ENCODE measurements around the gene TTLL6.
A peak's percentile ranks its signal among the peaks of the same experiment; 100 is the strongest.

Gene TTLL6

DNA sequence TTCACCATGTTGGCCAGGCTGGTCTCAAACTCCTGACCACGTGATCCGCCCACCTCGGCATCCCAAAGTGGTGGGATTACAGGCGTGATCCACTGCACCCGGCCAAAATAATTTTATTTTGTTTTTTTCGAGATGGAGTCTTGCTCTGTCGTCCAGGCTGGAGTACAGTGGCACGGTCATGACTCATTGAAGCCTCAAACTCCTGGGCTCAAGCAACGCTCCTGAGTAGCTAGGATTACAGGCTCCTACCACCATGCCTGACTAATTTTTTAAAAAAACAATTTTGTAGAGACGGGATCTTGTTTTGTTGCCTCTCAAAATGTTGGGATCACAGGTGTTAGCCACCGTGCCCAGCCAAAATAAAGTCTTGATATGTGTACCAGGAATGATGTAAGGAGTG, 2.4 kb upstream of the TTLL6 start:
- no peak for DNase-seq (ENCODE audit: low read depth, low spot score)
- ChIA-PET CTCF (interaction anchor here (0.7 to 27.6 kb wide), 6 partner anchors 11 to 608 kb away, joined by 3 to 797 read pairs (median 4); no protein-coding TSS in a partner anchor), POLR2A (no interaction called here)
- TF ChIP-seq, protein P1, sequence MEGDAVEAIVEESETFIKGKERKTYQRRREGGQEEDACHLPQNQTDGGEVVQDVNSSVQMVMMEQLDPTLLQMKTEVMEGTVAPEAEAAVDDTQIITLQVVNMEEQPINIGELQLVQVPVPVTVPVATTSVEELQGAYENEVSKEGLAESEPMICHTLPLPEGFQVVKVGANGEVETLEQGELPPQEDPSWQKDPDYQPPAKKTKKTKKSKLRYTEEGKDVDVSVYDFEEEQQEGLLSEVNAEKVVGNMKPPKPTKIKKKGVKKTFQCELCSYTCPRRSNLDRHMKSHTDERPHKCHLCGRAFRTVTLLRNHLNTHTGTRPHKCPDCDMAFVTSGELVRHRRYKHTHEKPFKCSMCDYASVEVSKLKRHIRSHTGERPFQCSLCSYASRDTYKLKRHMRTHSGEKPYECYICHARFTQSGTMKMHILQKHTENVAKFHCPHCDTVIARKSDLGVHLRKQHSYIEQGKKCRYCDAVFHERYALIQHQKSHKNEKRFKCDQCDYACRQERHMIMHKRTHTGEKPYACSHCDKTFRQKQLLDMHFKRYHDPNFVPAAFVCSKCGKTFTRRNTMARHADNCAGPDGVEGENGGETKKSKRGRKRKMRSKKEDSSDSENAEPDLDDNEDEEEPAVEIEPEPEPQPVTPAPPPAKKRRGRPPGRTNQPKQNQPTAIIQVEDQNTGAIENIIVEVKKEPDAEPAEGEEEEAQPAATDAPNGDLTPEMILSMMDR (IDR thresholded peaks at IDR 0.05; ENCODE audit: insufficient read depth, low read length, missing control alignments): no peak
- no peak overlapping the region for H3K4me3 ChIP-seq (ENCODE audit: low read depth, low read length)

GRCh38 chr17:48818361-48818841, 1.4 kb upstream of the TTLL6 start:
- no peak for DNase-seq (ENCODE audit: low read depth, low spot score)
- no peak overlapping the region for H3K4me3 ChIP-seq (ENCODE audit: low read depth, low read length)
- TF ChIP-seq, protein P1 (IDR thresholded peaks at IDR 0.05; ENCODE audit: insufficient read depth, low read length, missing control alignments): no peak
- POLR2A ChIA-PET: no interaction called here
- CTCF ChIA-PET: interaction anchor here (0.9 to 27.6 kb wide), 6 partner anchors 10 to 139 kb away, joined by 3 to 797 read pairs (median 12); no protein-coding TSS in a partner anchor

DNA sequence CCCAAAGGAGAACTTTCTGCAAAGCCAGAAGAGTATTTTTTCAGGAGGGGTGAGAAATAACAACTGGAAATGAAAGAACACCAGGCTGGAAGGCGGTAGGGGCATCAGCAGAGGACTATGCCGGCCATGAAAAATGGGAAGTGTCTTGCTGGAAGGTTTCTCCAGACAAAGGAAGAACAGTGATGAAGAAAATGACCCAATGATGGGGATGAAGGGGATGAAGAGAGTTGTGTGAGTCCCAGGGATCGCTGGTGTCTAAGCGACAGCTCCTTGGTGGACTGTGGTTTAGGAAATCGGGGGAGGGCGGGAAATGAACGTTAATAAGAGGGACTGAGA, 623 bp downstream of the TTLL6 start:
- TF ChIP-seq, protein P1 (IDR thresholded peaks at IDR 0.05; ENCODE audit: insufficient read depth, low read length, missing control alignments): no peak
- no peak for DNase-seq (ENCODE audit: low read depth, low spot score)
- POLR2A ChIA-PET: no interaction called here
- H3K4me3 ChIP-seq (ENCODE audit: low read depth, low read length): no peak overlapping the region
- CTCF ChIA-PET: interaction anchor here (0.8 to 27.6 kb wide), 18 partner anchors 8 to 411 kb away, joined by 3 to 797 read pairs (median 6); partner anchors contain the start of gene CALCOCO2

GRCh38 chr17:48815311-48815710, 1.7 kb downstream of the TTLL6 start:
- ChIA-PET POLR2A (no interaction called here), CTCF (interaction anchor here (1.1 to 27.6 kb wide), 21 partner anchors 7 to 413 kb away, joined by 3 to 797 read pairs (median 6); partner anchors contain the start of gene CALCOCO2)
- TF ChIP-seq, protein P1 (IDR thresholded peaks at IDR 0.05; ENCODE audit: insufficient read depth, low read length, missing control alignments): no peak
- H3K4me3 ChIP-seq (ENCODE audit: low read depth, low read length): no peak overlapping the region
- no peak for DNase-seq (ENCODE audit: low read depth, low spot score)

DNA sequence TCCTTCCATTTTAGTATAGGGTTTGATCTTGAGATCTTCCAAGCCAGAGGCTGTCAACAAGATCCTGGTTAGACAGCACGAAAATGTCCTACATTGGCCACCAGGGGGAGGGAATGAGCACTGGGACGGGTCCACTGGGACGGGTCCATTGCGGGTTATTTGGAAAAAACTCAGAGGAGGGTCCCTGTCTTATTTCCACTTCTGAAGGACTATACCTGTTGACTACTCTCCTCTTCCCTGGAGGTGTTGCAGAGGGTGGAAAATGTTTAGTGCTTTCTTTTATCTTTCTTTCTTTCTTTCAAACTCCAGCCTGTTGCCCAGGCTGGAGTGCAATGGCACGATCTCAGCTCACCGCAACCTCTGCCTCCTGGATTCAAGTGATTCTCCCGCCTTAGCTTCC, 2.5 kb downstream of the TTLL6 start:
- no peak for DNase-seq (ENCODE audit: low read depth, low spot score)
- ChIA-PET CTCF (interaction anchor here (0.8 to 27.6 kb wide), 16 partner anchors 8 to 612 kb away, joined by 3 to 797 read pairs (median 6); partner anchors contain the start of gene CALCOCO2), POLR2A (no interaction called here)
- no peak overlapping the region for H3K4me3 ChIP-seq (ENCODE audit: low read depth, low read length)
- TF ChIP-seq, protein P1 (IDR thresholded peaks at IDR 0.05; ENCODE audit: insufficient read depth, low read length, missing control alignments): peak; percentile 75

- H3K4me3 ChIP-seq (ENCODE audit: low read depth, low read length): no peak overlapping the region
- POLR2A ChIA-PET: no interaction called here
- DNase-seq (ENCODE audit: low read depth, low spot score): no peak
- CTCF ChIA-PET: interaction anchor here (0.8 to 27.6 kb wide), 14 partner anchors 9 to 221 kb away, joined by 3 to 797 read pairs (median 5); partner anchors contain the start of genes CALCOCO2 and PRAC2
- TF ChIP-seq, protein P1 (IDR thresholded peaks at IDR 0.05; ENCODE audit: insufficient read depth, low read length, missing control alignments): no peak
Measured at GRCh38 chr17:48812001-48812400, 5.0 kb downstream of the TTLL6 start.
